ENCODE results near the gene MAZ.

GRCh38 chr16:29802416-29802935, 3.9 kb upstream of the MAZ start:
- TF ChIP-seq CTCF (conservative IDR thresholded peaks at IDR 0.05; ENCODE audit: low read length) = no peak
- no peak for TF ChIP-seq EZH2phosphoT487 (IDR thresholded peaks at IDR 0.05; ENCODE audit: borderline replicate concordance)

All from Loucy (cell line).